Measurements from ENCODE around the gene IQGAP2. TPM values are rescaled to one million over a fixed set of nuclear protein-coding genes. Genes with fewer than 3 reads are reported as not detected.

Gene IQGAP2
- total and polyA plus RNA-seq, 2 of the 8 experiments (the other 6 are each of a cell fraction or from before 2014, with no cell fraction given) = 19.7 to 66.0 TPM

- no peak for TF ChIP-seq CTBP2 (IDR thresholded peaks at IDR 0.05; ENCODE audit: borderline replicate concordance, insufficient read depth, insufficient read length, low read length)
- no peak for TF ChIP-seq TBP (IDR thresholded peaks at IDR 0.05; ENCODE audit: low read depth, low read length)
- no peak for TF ChIP-seq SP4 (IDR thresholded peaks at IDR 0.05; ENCODE audit: low read length)
- TF ChIP-seq SRF (IDR thresholded peaks at IDR 0.05; ENCODE audit: low read depth, low read length) = no peak
- no peak for TF ChIP-seq CHD2 (IDR thresholded peaks at IDR 0.05; ENCODE audit: low read length)
- TF ChIP-seq USF2 (IDR thresholded peaks at IDR 0.05; ENCODE audit: low read length) = no peak
- no peak for TF ChIP-seq BACH1 (IDR thresholded peaks at IDR 0.05; ENCODE audit: low read length)
- no peak for TF ChIP-seq GABPA (IDR thresholded peaks at IDR 0.05; ENCODE audit: borderline replicate concordance, insufficient read depth, low read length)
Measured at GRCh38 chr5:76384189-76384588, 18.9 kb upstream of the IQGAP2 start (continued).

Measured in H1 (cell line).